ENCODE results near the gene ZNF536. TPM values are rescaled to one million over a fixed set of nuclear protein-coding genes. Genes with fewer than 3 reads are reported as not detected.

Gene ZNF536
- total and polyA plus RNA-seq, 10 of the 15 experiments (the other 5 are each of a cell fraction or from before 2014, with no cell fraction given): not detected

- H3K27ac ChIP-seq (ENCODE audit: control insufficient read depth, insufficient read depth): no peak overlapping the region
- 5% methylated on average over 6 of the region's 6 CpGs for WGBS (ENCODE audit: insufficient coverage, insufficient replicate concordance, low lambda C conversion rate, missing lambda C conversion rate)
- ATAC-seq (no peak), FAIRE-seq (no peak), DNase-seq (ENCODE audit: low read depth, low spot score) (no peak)
- CTCF ChIA-PET: no interaction called here
- H3K4me2 ChIP-seq (ENCODE audit: control insufficient read depth, insufficient read depth): no peak overlapping the region
- SMC1A ChIA-PET (ENCODE audit: uncharacterized antibody, unreplicated experiment): no interaction called here
- BruUV-seq (replicated peaks): no TSS peak
- TF ChIP-seq BCL11A (IDR thresholded peaks at IDR 0.05; ENCODE audit: low read depth, low read length): no peak
- POLR2A ChIA-PET: no interaction called here
- no peaks in the 10 kb centered on the region for H4K20me1 ChIP-seq (ENCODE audit: control insufficient read depth, insufficient read depth)
- intact Hi-C loops (cut with micrococcal nuclease; ENCODE audit: unreplicated experiment): no loop called here
- no peaks in the 10 kb centered on the region for H3K36me3 ChIP-seq (ENCODE audit: control insufficient read depth in 2 of 2, insufficient read depth in 2 of 2, low read length in 1 of 2)
- 0 out of 4 replicates have a peak, but pooled peaks cover 0 to 2% of the 10 kb centered on the region in 2 experiments for H3K27me3 ChIP-seq (replicated peaks in 1 of 2; ENCODE audit: control insufficient read depth in 2 of 2, insufficient read depth in 2 of 2, low read length in 1 of 2)
- H3K9ac ChIP-seq (ENCODE audit: control insufficient read depth, insufficient read depth, low read length): no peak overlapping the region
- no peaks in the 10 kb centered on the region for H3K9me3 ChIP-seq (replicated peaks; ENCODE audit: control insufficient read depth, insufficient read depth, low read length)
- H3K79me2 ChIP-seq (ENCODE audit: control insufficient read depth, insufficient read depth, low read length): no peaks in the 10 kb centered on the region
- no peak overlapping the region for H2AFZ ChIP-seq (ENCODE audit: control insufficient read depth, low read depth, low read length)
- no peak overlapping the region for H3K4me3 ChIP-seq
- RAD21 ChIA-PET (ENCODE audit: unreplicated experiment): no interaction called here
- no peaks in the 10 kb centered on the region for H3K4me1 ChIP-seq (ENCODE audit: control insufficient read depth, insufficient read depth, low read length)
- in situ Hi-C loops (cut with MboI): no loop called here
These were observed 49.4 kb upstream of the ZNF536 start for GRCh38 chr19:30322641-30323320.

GRCh38 chr19:30323904-30324303 lies 48.3 kb upstream of the ZNF536 start:
- Histone ChIP-seq H3K9ac (ENCODE audit: control insufficient read depth, insufficient read depth, low read length) (no peak overlapping the region), H3K4me1 (ENCODE audit: control insufficient read depth, insufficient read depth, low read length) (no peaks in the 10 kb centered on the region), H2AFZ (ENCODE audit: control insufficient read depth, low read depth, low read length) (no peak overlapping the region), H3K27me3 (replicated peaks in 1 of 2; ENCODE audit: control insufficient read depth in 2 of 2, insufficient read depth in 2 of 2, low read length in 1 of 2) (0 out of 4 replicates have a peak, but pooled peaks cover 0 to 2% of the 10 kb centered on the region in 2 experiments), H3K36me3 (ENCODE audit: control insufficient read depth in 2 of 2, insufficient read depth in 2 of 2, low read length in 1 of 2) (no peaks in the 10 kb centered on the region), H3K79me2 (ENCODE audit: control insufficient read depth, insufficient read depth, low read length) (no peaks in the 10 kb centered on the region), H3K9me3 (replicated peaks; ENCODE audit: control insufficient read depth, insufficient read depth, low read length) (no peaks in the 10 kb centered on the region), H3K4me3 (no peak overlapping the region), H3K27ac (ENCODE audit: control insufficient read depth, insufficient read depth) (no peak overlapping the region), H4K20me1 (ENCODE audit: control insufficient read depth, insufficient read depth) (no peaks in the 10 kb centered on the region), H3K4me2 (ENCODE audit: control insufficient read depth, insufficient read depth) (no peak overlapping the region)
- in situ Hi-C loops (cut with MboI) (no loop called here), intact Hi-C loops (cut with micrococcal nuclease; ENCODE audit: unreplicated experiment) (no loop called here)
- POLR2A ChIA-PET: no interaction called here
- FAIRE-seq: no peak
- RAD21 ChIA-PET (ENCODE audit: unreplicated experiment): no interaction called here
- CTCF ChIA-PET: no interaction called here
- SMC1A ChIA-PET (ENCODE audit: uncharacterized antibody, unreplicated experiment): no interaction called here
- no peak for ATAC-seq
- no peak for TF ChIP-seq RCOR1 (conservative IDR thresholded peaks at IDR 0.05; ENCODE audit: low read depth, low read length)
- no peak for TF ChIP-seq PAX5 (IDR thresholded peaks at IDR 0.05; ENCODE audit: borderline replicate concordance, low read depth, low read length)
- TF ChIP-seq NFYB (IDR thresholded peaks at IDR 0.05; ENCODE audit: insufficient read depth, low read depth, low read length): no peak
- no peak for TF ChIP-seq ATF3 (IDR thresholded peaks at IDR 0.05; ENCODE audit: borderline replicate concordance, extremely low read depth, low read depth, low read length)
- no peak for TF ChIP-seq ZNF274 (IDR thresholded peaks at IDR 0.05; ENCODE audit: insufficient read depth, insufficient read length)
- no peak for TF ChIP-seq TCF7 (IDR thresholded peaks at IDR 0.05; ENCODE audit: borderline replicate concordance)
- BruUV-seq (replicated peaks): no TSS peak
- DNase-seq (ENCODE audit: low read depth, low spot score): no peak
